A549 (cell line): Measurements from ENCODE around the gene SLC25A28.

ENCODE experiments used
- BCL3 ChIP-seq: fragments of >200 bp; sonication (Bioruptor Twin); formaldehyde crosslinking; IDR thresholded peaks from 3 replicates; pipeline ENCODE4 v1.6.1; 2016
- CEBPB ChIP-seq, 2 experiments: fragments of >200 bp in 1 of 2; sonication (Bioruptor Twin) in 1 of 2; formaldehyde crosslinking in 1 of 2; IDR thresholded peaks; 2 replicates each; pipeline ENCODE4 v1.6.1; 2012 to 2016
- EP300 ChIP-seq, 2 experiments: fragments of >200 bp; sonication (Bioruptor Twin); formaldehyde crosslinking; IDR thresholded peaks; 2 replicates in 1 of 2; 3 replicates in 1 of 2; pipeline ENCODE4 v1.6.1; 2016 to 2017
- FOSB ChIP-seq: fragments of 250-450 bp; sonication (Bioruptor Pico); IDR thresholded peaks from 2 replicates; pipeline ENCODE4 v1.5.0; 2020; ENCODE audit warnings: mild to moderate bottlenecking, moderate library complexity
- HMGXB4 ChIP-seq: fragments of 250-450 bp; sonication (Bioruptor Pico); IDR thresholded peaks from 2 replicates; pipeline ENCODE4 v1.5.0; 2021; ENCODE audit warnings: mild to moderate bottlenecking, moderate library complexity, borderline replicate concordance
- JUNB ChIP-seq: fragments of >200 bp; sonication (Bioruptor Twin); formaldehyde crosslinking; IDR thresholded peaks from 2 replicates; pipeline ENCODE4 v1.6.1; 2016
- KDM1A ChIP-seq: fragments of 200-600 bp; sonication (generic); IDR thresholded peaks from 2 replicates; pipeline ENCODE4 v1.6.1; 2016; ENCODE audit warnings: low read depth, mild to moderate bottlenecking
- POLR2A ChIP-seq: IDR thresholded peaks from 2 replicates; pipeline ENCODE4 v1.6.1; 2012; ENCODE audit warnings: mild to moderate bottlenecking, low read length
- RFX5 ChIP-seq: fragments of 450-650 bp; IDR thresholded peaks from 2 replicates; pipeline ENCODE4 v1.7.1; 2014; ENCODE audit warnings: antibody characterized with exemption, mild to moderate bottlenecking, moderate library complexity
- TF ChIP-seq, protein P1 (sequence below): fragments of >200 bp; sonication (Bioruptor Twin); formaldehyde crosslinking; IDR thresholded peaks from 3 replicates; pipeline ENCODE4 v1.5.1; 2016
- TF ChIP-seq, protein P2 (sequence below): IDR thresholded peaks from 2 replicates; pipeline ENCODE4 v1.6.1; 2012

GRCh38 chr10:99612167-99612831 is 7.9 kb downstream of the SLC25A28 start:
- TF ChIP-seq, protein P1, sequence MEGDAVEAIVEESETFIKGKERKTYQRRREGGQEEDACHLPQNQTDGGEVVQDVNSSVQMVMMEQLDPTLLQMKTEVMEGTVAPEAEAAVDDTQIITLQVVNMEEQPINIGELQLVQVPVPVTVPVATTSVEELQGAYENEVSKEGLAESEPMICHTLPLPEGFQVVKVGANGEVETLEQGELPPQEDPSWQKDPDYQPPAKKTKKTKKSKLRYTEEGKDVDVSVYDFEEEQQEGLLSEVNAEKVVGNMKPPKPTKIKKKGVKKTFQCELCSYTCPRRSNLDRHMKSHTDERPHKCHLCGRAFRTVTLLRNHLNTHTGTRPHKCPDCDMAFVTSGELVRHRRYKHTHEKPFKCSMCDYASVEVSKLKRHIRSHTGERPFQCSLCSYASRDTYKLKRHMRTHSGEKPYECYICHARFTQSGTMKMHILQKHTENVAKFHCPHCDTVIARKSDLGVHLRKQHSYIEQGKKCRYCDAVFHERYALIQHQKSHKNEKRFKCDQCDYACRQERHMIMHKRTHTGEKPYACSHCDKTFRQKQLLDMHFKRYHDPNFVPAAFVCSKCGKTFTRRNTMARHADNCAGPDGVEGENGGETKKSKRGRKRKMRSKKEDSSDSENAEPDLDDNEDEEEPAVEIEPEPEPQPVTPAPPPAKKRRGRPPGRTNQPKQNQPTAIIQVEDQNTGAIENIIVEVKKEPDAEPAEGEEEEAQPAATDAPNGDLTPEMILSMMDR: peak; percentile 91
- no peak for TF ChIP-seq CEBPB (IDR thresholded peaks at IDR 0.05)
- no peak for TF ChIP-seq POLR2A
- TF ChIP-seq KDM1A: no peak
- TF ChIP-seq JUNB: no peak
- no peak for TF ChIP-seq FOSB
- TF ChIP-seq EP300 (IDR thresholded peaks at IDR 0.05): no peak
- no peak for TF ChIP-seq BCL3
- TF ChIP-seq, protein P2, sequence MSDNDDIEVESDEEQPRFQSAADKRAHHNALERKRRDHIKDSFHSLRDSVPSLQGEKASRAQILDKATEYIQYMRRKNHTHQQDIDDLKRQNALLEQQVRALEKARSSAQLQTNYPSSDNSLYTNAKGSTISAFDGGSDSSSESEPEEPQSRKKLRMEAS: peak; percentile 44; the same call in 1 of the 2 replicates
- no peak for TF ChIP-seq HMGXB4 (CRISPR knock-in tag)
- no peak for TF ChIP-seq RFX5
